Large intestine (tissue), 1 donor: ENCODE data around the gene CEBPG. TPM values are rescaled to one million over a fixed set of nuclear protein-coding genes. Genes with fewer than 3 reads are reported as not detected.

Experiments
- polyA plus RNA-seq: library from polyadenylated mRNA; unstranded; fragments of 120-200 nt; gene quantifications from one replicate; pipeline ENCODE4 v1.2.1, GENCODE V29; 2013

The CEBPG gene
- polyA plus RNA-seq, 1 donor: 62.9 TPM

Other genes starting within 250 kb of the CEBPG start
- 0.54 TPM for gene WDR88, start 241.6 kb upstream of the CEBPG start, polyA plus RNA-seq
- gene LRP3, start 179.4 kb upstream of the CEBPG start, polyA plus RNA-seq: 37.8 TPM
- 20.9 TPM for gene SLC7A10, start 147.9 kb upstream of the CEBPG start, polyA plus RNA-seq
- 125 TPM for gene CEBPA, start 71.2 kb upstream of the CEBPG start, polyA plus RNA-seq
- gene PEPD, start 148.1 kb downstream of the CEBPG start, polyA plus RNA-seq: 216 TPM
- gene CHST8, start 248.2 kb downstream of the CEBPG start, polyA plus RNA-seq: 0.66 TPM